ENCODE results near the gene CACNA2D1.
"Not testable (repeated sequence)": the region's sequence is repeated elsewhere in the genome, so short reads cannot be mapped to it uniquely, and the experiment has no call there.

Gene CACNA2D1

GRCh38 chr7:82158327-82158726, 285.2 kb downstream of the CACNA2D1 start:
- DNase-seq: no peak

GRCh38 chr7:82156893-82157292, 286.7 kb downstream of the CACNA2D1 start:
- DNase-seq: no peak

- DNase-seq: no peak
Observed at GRCh38 chr7:82156168-82156567, 287.4 kb downstream of the CACNA2D1 start.

- no peak for DNase-seq
Observed at GRCh38 chr7:82154728-82155127, 288.8 kb downstream of the CACNA2D1 start.

- DNase-seq: no peak
Observed at GRCh38 chr7:82153776-82154175, 289.8 kb downstream of the CACNA2D1 start.

GRCh38 chr7:82152858-82153257, 290.7 kb downstream of the CACNA2D1 start:
- no peak for DNase-seq

- no peak for DNase-seq
Observed at GRCh38 chr7:82146491-82146890, 297.1 kb downstream of the CACNA2D1 start.

- DNase-seq: no peak
Observed at GRCh38 chr7:82142263-82142864, 301.2 kb downstream of the CACNA2D1 start.

- no peak for DNase-seq
Observed at GRCh38 chr7:82141427-82141826, 302.1 kb downstream of the CACNA2D1 start.

GRCh38 chr7:82140608-82141007, 303.0 kb downstream of the CACNA2D1 start:
- not testable (repeated sequence) for DNase-seq

- no peak for DNase-seq
Observed at GRCh38 chr7:82131215-82131614, 312.4 kb downstream of the CACNA2D1 start.

GRCh38 chr7:82129091-82129490, 314.5 kb downstream of the CACNA2D1 start:
- DNase-seq: no peak

- no peak for DNase-seq
Observed at GRCh38 chr7:82128546-82128945, 315.0 kb downstream of the CACNA2D1 start.

- no peak for DNase-seq
Observed at GRCh38 chr7:82126576-82126975, 317.0 kb downstream of the CACNA2D1 start.

- DNase-seq: no peak
Observed at GRCh38 chr7:82124445-82124844, 319.1 kb downstream of the CACNA2D1 start.

- no peak for DNase-seq
Observed at GRCh38 chr7:82122275-82122674, 321.3 kb downstream of the CACNA2D1 start.

- DNase-seq: no peak
Observed at GRCh38 chr7:82114237-82114636, 329.3 kb downstream of the CACNA2D1 start.

GRCh38 chr7:82110146-82110840, 333.3 kb downstream of the CACNA2D1 start:
- no peak for DNase-seq

- DNase-seq: no peak
Observed at GRCh38 chr7:82109288-82109687, 334.3 kb downstream of the CACNA2D1 start.

- no peak for DNase-seq
Observed at GRCh38 chr7:82106201-82106600, 337.4 kb downstream of the CACNA2D1 start.

- no peak for DNase-seq
Observed at GRCh38 chr7:82105463-82105862, 338.1 kb downstream of the CACNA2D1 start.

GRCh38 chr7:82098414-82098813, 345.2 kb downstream of the CACNA2D1 start:
- DNase-seq: no peak

GRCh38 chr7:82091126-82091684, 352.4 kb downstream of the CACNA2D1 start:
- DNase-seq: no peak

- no peak for DNase-seq
Observed at GRCh38 chr7:82087099-82087498, 356.5 kb downstream of the CACNA2D1 start.

GRCh38 chr7:82085116-82085515, 358.5 kb downstream of the CACNA2D1 start:
- DNase-seq: no peak

All from activated T-cell treated with anti-CD3 and anti-CD28 coated beads, Interleukin-2, amount 50 U/mL, for 1 hour (primary cell).